Astrocyte (in vitro differentiated cells and primary cell): ENCODE data around the gene SNX13. TPM values are rescaled to one million over a fixed set of nuclear protein-coding genes. Genes with fewer than 3 reads are reported as not detected.
A peak's percentile ranks its signal among the peaks of the same experiment; 100 is the strongest.
"Not testable (repeated sequence)": the region's sequence is repeated elsewhere in the genome, so short reads cannot be mapped to it uniquely, and the experiment has no call there.

Experiments
- DNase-seq: peaks from one replicate; pipeline ENCODE4 v3.0.0-alpha.2; 2010; ENCODE audit warnings: low read depth
- FAIRE-seq: peaks from 2 replicates; lab custom pipeline; 2011; peaks lifted over from hg19 to GRCh38; lab: Jason Lieb, UNC
- H2AFZ ChIP-seq: 2 replicates; pipeline ENCODE4 v1.6.0; 2012; ENCODE audit warnings: low read depth, low read length, inconsistent platforms
- H3K27ac ChIP-seq: 2 replicates; pipeline ENCODE4 v1.5.1; 2011; ENCODE audit warnings: low read depth, low read length, inconsistent platforms
- H3K27me3 ChIP-seq: 2 replicates; pipeline ENCODE4 v1.6.0; 2011; ENCODE audit warnings: low read length, inconsistent platforms; ENCODE audit not compliant: insufficient read depth
- H3K36me3 ChIP-seq: 2 replicates; pipeline ENCODE4 v1.5.1; 2011; ENCODE audit warnings: low read length, inconsistent platforms; ENCODE audit not compliant: insufficient read depth
- H3K4me1 ChIP-seq: 2 replicates; pipeline ENCODE4 v1.5.1; 2011; ENCODE audit warnings: low read length, inconsistent platforms; ENCODE audit not compliant: insufficient read depth
- H3K4me2 ChIP-seq: 2 replicates; pipeline ENCODE4 v1.6.0; 2012; ENCODE audit warnings: low read length, inconsistent platforms
- H3K4me3 ChIP-seq: 2 replicates; pipeline ENCODE4 v1.5.1; 2011; ENCODE audit warnings: low read depth, mild to moderate bottlenecking, low read length, inconsistent platforms; ENCODE audit not compliant: insufficient read depth
- H3K79me2 ChIP-seq: 2 replicates; pipeline ENCODE4 v1.6.0; 2012; ENCODE audit warnings: mild to moderate bottlenecking, low read length, inconsistent platforms; ENCODE audit not compliant: insufficient read depth
- H3K9ac ChIP-seq: 2 replicates; pipeline ENCODE4 v1.6.0; 2012; ENCODE audit warnings: mild to moderate bottlenecking, low read length, inconsistent platforms
- H3K9me3 ChIP-seq: 2 replicates; pipeline ENCODE4 v1.5.1; 2012; ENCODE audit warnings: low read depth, mild to moderate bottlenecking, low read length, inconsistent platforms; ENCODE audit not compliant: insufficient read depth
- H4K20me1 ChIP-seq: 2 replicates; pipeline ENCODE4 v1.6.0; 2012; ENCODE audit warnings: low read length, inconsistent platforms; ENCODE audit not compliant: insufficient read depth
- H3K27ac Mint-ChIP-seq: one replicate; pipeline ENCODE4 v1.8.0; 2021; ENCODE audit warnings: mild to moderate bottlenecking, mixed read lengths; ENCODE audit not compliant: unreplicated experiment
- H3K27me3 Mint-ChIP-seq: one replicate; pipeline ENCODE4 v1.8.0; 2021; ENCODE audit warnings: low read depth, mixed read lengths; ENCODE audit not compliant: unreplicated experiment
- H3K36me3 Mint-ChIP-seq: one replicate; pipeline ENCODE4 v1.8.0; 2021; ENCODE audit warnings: low read depth, mixed read lengths; ENCODE audit not compliant: unreplicated experiment
- H3K4me1 Mint-ChIP-seq: one replicate; pipeline ENCODE4 v1.8.0; 2021; ENCODE audit warnings: low read depth, mixed read lengths; ENCODE audit not compliant: unreplicated experiment
- H3K4me3 Mint-ChIP-seq: one replicate; pipeline ENCODE4 v1.8.0; 2021; ENCODE audit warnings: mild to moderate bottlenecking, moderate library complexity, mixed read lengths; ENCODE audit not compliant: unreplicated experiment
- H3K9me3 Mint-ChIP-seq: one replicate; pipeline ENCODE4 v1.8.0; 2021; ENCODE audit warnings: mild to moderate bottlenecking, mixed read lengths; ENCODE audit not compliant: unreplicated experiment
- EZH2 ChIP-seq: IDR thresholded peaks from 2 replicates; pipeline ENCODE4 v1.6.1; 2012; ENCODE audit warnings: mild to moderate bottlenecking, low read length, inconsistent platforms; ENCODE audit not compliant: insufficient read depth
- total RNA-seq: library from RNA; stranded (reverse); gene quantifications from 2 replicates; pipeline ENCODE4 v1.2.1, GENCODE V29; 2021
- TF ChIP-seq, protein P1 (sequence below): IDR thresholded peaks from 2 replicates; pipeline ENCODE4 v1.5.1; 2011; ENCODE audit warnings: low read depth, mild to moderate bottlenecking, inconsistent platforms, low read length, moderate library complexity; ENCODE audit not compliant: insufficient read depth

SNX13 gene
- total RNA-seq, 1 donor from 2014 or later: 32.9 TPM

DNA sequence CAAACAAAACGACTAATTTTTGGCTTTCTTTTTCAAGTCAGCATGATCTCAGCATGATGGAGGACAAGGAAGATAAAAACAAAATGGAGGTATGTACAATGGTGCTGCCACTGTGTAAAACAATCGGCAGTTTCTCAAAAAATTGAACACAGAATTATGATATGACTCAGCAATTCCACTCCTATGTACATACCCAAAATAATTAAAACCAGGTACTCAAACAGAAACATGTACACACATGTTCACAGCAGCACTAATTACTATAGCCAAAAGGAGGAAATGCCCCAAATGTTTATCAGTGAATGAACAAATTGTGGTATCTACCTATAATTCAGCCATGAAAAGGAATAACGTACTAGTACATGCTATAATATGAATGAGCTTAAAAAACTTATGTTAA lies 29.9 kb downstream of the SNX13 start:
- Mint-ChIP-seq H3K4me3 (no peak overlapping the region), H3K27ac (no peak overlapping the region), H3K36me3 (peaks cover 5% of the 10 kb centered on the region), H3K4me1 (peaks cover 10% of the 10 kb centered on the region), H3K9me3 (peaks cover 2% of the 10 kb centered on the region), H3K27me3 (no peaks in the 10 kb centered on the region)
- Histone ChIP-seq H3K4me2 (no peak overlapping the region), H3K27ac (no peak overlapping the region), H3K36me3 (no peaks in the 10 kb centered on the region), H2AFZ (no peak overlapping the region), H3K9ac (no peak overlapping the region), H3K4me1 (no peaks in the 10 kb centered on the region), H3K4me3 (no peak overlapping the region), H3K79me2 (peaks cover 93% of the 10 kb centered on the region), H3K9me3 (no peaks in the 10 kb centered on the region), H4K20me1 (peaks cover 69% of the 10 kb centered on the region), H3K27me3 (no peaks in the 10 kb centered on the region)
- TF ChIP-seq EZH2: no peak
- TF ChIP-seq, protein P1, sequence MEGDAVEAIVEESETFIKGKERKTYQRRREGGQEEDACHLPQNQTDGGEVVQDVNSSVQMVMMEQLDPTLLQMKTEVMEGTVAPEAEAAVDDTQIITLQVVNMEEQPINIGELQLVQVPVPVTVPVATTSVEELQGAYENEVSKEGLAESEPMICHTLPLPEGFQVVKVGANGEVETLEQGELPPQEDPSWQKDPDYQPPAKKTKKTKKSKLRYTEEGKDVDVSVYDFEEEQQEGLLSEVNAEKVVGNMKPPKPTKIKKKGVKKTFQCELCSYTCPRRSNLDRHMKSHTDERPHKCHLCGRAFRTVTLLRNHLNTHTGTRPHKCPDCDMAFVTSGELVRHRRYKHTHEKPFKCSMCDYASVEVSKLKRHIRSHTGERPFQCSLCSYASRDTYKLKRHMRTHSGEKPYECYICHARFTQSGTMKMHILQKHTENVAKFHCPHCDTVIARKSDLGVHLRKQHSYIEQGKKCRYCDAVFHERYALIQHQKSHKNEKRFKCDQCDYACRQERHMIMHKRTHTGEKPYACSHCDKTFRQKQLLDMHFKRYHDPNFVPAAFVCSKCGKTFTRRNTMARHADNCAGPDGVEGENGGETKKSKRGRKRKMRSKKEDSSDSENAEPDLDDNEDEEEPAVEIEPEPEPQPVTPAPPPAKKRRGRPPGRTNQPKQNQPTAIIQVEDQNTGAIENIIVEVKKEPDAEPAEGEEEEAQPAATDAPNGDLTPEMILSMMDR: no peak
- no peak for FAIRE-seq
- DNase-seq: no peak

DNA sequence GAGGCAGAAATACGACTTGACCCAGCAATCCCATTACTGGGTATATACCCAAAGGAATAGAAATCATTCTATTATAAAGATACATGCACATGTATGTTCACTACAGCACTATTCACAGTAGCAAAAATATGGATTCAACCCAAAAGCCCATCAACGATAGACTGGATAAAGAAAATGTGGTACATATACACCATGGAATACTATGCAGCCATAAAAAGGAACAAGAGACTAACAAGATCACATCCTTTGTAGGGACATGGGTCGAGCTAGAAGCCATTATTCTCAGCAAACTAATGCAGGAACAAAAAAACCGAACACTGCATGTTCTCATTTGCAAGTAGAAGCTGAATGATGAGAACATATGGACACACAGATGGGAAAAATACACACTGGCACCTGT lies 31.0 kb downstream of the SNX13 start:
- H4K20me1 ChIP-seq: peaks cover 62% of the 10 kb centered on the region
- not testable (repeated sequence) for H3K27me3 Mint-ChIP-seq, H3K9me3 ChIP-seq, H2AFZ ChIP-seq, H3K36me3 ChIP-seq, H3K9ac ChIP-seq, H3K27ac Mint-ChIP-seq, H3K27me3 ChIP-seq, H3K4me1 ChIP-seq, H3K9me3 Mint-ChIP-seq, H3K4me2 ChIP-seq, DNase-seq, H3K27ac ChIP-seq, H3K36me3 Mint-ChIP-seq, H3K4me3 Mint-ChIP-seq, H3K4me1 Mint-ChIP-seq, FAIRE-seq, H3K4me3 ChIP-seq
- peaks cover 93% of the 10 kb centered on the region for H3K79me2 ChIP-seq

DNA sequence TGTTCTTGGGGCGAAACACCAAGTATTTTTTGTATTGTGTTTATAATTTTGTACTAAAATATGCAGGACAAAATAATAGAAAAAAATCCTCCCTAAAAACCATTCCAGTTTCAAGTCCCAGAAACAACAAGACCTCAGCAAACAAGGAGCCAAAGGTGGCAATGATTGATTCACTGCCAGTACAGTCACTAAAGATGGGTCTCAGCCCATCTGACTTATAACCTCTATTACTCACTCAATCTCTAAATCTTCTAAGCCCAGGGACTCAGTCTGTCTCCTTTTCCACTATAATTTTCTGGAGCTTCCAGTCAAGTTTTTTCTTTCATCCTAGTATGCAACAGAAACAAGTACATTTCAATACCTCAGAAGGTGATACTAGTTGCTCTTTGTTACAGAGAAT lies 33.3 kb downstream of the SNX13 start:
- peaks cover 9% of the 10 kb centered on the region for H3K4me1 Mint-ChIP-seq
- FAIRE-seq: no peak
- H3K27me3 ChIP-seq: no peaks in the 10 kb centered on the region
- H3K4me3 ChIP-seq: no peak overlapping the region
- DNase-seq: peak; percentile 9
- peaks cover 5% of the 10 kb centered on the region for H3K36me3 Mint-ChIP-seq
- H3K9me3 ChIP-seq: no peaks in the 10 kb centered on the region
- no peak overlapping the region for H3K27ac Mint-ChIP-seq
- no peak overlapping the region for H3K27ac ChIP-seq
- TF ChIP-seq, protein P1: no peak
- peaks cover 84% of the 10 kb centered on the region for H3K79me2 ChIP-seq
- H3K4me3 Mint-ChIP-seq: no peak overlapping the region
- H3K36me3 ChIP-seq: no peaks in the 10 kb centered on the region
- no peak overlapping the region for H2AFZ ChIP-seq
- peaks cover 39% of the 10 kb centered on the region for H4K20me1 ChIP-seq
- H3K9ac ChIP-seq: no peak overlapping the region
- H3K9me3 Mint-ChIP-seq: peaks cover 2% of the 10 kb centered on the region
- no peaks in the 10 kb centered on the region for H3K4me1 ChIP-seq
- no peak overlapping the region for H3K4me2 ChIP-seq
- H3K27me3 Mint-ChIP-seq: no peaks in the 10 kb centered on the region
